Measurements from ENCODE around the gene CEP164.
"Not testable (repeated sequence)": the region's sequence is repeated elsewhere in the genome, so short reads cannot be mapped to it uniquely, and the experiment has no call there.

DNA sequence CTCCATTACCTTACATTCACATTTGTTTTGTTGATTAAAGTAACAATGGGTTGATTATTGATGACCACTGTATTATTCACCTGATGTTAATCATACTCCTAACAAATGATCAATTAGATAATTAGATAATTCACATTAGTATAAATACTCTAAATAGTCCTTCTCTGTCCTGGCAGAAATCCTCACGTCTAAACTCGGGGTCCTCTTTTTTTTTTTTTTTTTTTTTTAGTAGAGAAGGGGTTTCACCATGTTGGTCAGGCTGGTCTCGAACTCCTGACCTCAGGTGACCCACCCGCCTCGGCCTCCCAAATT lies 443 bp upstream of the CEP164 start:
- TF ChIP-seq, protein P1, sequence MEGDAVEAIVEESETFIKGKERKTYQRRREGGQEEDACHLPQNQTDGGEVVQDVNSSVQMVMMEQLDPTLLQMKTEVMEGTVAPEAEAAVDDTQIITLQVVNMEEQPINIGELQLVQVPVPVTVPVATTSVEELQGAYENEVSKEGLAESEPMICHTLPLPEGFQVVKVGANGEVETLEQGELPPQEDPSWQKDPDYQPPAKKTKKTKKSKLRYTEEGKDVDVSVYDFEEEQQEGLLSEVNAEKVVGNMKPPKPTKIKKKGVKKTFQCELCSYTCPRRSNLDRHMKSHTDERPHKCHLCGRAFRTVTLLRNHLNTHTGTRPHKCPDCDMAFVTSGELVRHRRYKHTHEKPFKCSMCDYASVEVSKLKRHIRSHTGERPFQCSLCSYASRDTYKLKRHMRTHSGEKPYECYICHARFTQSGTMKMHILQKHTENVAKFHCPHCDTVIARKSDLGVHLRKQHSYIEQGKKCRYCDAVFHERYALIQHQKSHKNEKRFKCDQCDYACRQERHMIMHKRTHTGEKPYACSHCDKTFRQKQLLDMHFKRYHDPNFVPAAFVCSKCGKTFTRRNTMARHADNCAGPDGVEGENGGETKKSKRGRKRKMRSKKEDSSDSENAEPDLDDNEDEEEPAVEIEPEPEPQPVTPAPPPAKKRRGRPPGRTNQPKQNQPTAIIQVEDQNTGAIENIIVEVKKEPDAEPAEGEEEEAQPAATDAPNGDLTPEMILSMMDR (IDR thresholded peaks at IDR 0.05), result not testable (repeated sequence)
- TF ChIP-seq POLR2A (IDR thresholded peaks at IDR 0.05), result not testable (repeated sequence)

All from lower leg skin (tissue), 3 donors.